SK-N-MC (cell line): ENCODE results near the gene HOXA9.

Experiments
- DNase-seq: peaks from one replicate; pipeline ENCODE4 v3.0.0-alpha.2; 2011; ENCODE audit warnings: low read depth, low spot score
- H3K27ac ChIP-seq: fragments of 200-600 bp; sonication (generic); 2 replicates; pipeline ENCODE4 v1.5.1; 2016; ENCODE audit warnings: mixed run types
- H3K36me3 ChIP-seq: fragments of 200-600 bp; sonication (generic); 2 replicates; pipeline ENCODE4 v1.6.1; 2017; ENCODE audit warnings: antibody characterized with exemption, low read length, mixed read lengths; ENCODE audit not compliant: insufficient read depth
- H3K4me3 ChIP-seq: fragments of 200-600 bp; sonication (generic); 2 replicates; pipeline ENCODE4 v1.5.1; 2016
- H3K9ac ChIP-seq: fragments of 200-600 bp; sonication (generic); 2 replicates; pipeline ENCODE4 v1.8.0; 2017; ENCODE audit warnings: mixed run types, mixed read lengths; ENCODE audit not compliant: insufficient read length
- H3K9me3 ChIP-seq: fragments of 200-600 bp; sonication (generic); 2 replicates; pipeline ENCODE4 v1.6.1; 2017; ENCODE audit warnings: low read depth, mild to moderate bottlenecking, antibody characterized with exemption, low read length, moderate library complexity, mixed read lengths
- EZH2 ChIP-seq: fragments of 200-600 bp; sonication (generic); IDR thresholded peaks from one replicate; pipeline ENCODE4 v1.6.1; 2017; ENCODE audit warnings: antibody characterized with exemption
- FOXP2 ChIP-seq: optimal IDR thresholded peaks from 2 replicates; pipeline ENCODE3; 2011; ENCODE audit warnings: mild to moderate bottlenecking, moderate library complexity; ENCODE audit not compliant: insufficient read depth; ENCODE audit errors: extremely low read length, control extremely low read depth
- POLR2AphosphoS5 ChIP-seq: IDR thresholded peaks from 2 replicates; pipeline ENCODE4 v1.6.1; 2012; ENCODE audit warnings: mild to moderate bottlenecking, low read depth, low read length, borderline replicate concordance

HOXA9 gene

DNA sequence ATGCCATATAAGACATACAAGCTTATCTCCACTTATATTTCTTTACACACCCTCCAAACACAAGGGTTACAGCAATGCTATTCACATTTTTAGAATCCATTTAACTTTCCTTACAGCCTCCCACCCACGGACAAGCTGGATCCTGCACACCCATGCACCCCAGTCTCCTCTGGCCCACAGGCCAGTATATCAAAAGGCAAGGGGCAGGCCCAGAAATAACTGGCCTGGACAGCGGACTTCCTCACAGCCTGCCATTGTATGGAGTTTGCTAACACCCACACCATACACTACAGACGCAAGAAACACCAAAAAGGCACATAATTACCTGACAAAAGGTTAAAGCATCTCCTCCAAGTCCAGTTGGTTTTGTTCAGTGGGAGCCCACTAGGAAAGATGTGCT is 46.8 kb downstream of the HOXA9 start:
- H3K4me3 ChIP-seq: no peak overlapping the region
- H3K27ac ChIP-seq: no peak overlapping the region
- no peak for DNase-seq
- H3K9me3 ChIP-seq: no peaks in the 10 kb centered on the region
- TF ChIP-seq FOXP2: no peak
- TF ChIP-seq POLR2AphosphoS5: no peak
- TF ChIP-seq EZH2: no peak
- H3K36me3 ChIP-seq: no peaks in the 10 kb centered on the region
- no peak overlapping the region for H3K9ac ChIP-seq

DNA sequence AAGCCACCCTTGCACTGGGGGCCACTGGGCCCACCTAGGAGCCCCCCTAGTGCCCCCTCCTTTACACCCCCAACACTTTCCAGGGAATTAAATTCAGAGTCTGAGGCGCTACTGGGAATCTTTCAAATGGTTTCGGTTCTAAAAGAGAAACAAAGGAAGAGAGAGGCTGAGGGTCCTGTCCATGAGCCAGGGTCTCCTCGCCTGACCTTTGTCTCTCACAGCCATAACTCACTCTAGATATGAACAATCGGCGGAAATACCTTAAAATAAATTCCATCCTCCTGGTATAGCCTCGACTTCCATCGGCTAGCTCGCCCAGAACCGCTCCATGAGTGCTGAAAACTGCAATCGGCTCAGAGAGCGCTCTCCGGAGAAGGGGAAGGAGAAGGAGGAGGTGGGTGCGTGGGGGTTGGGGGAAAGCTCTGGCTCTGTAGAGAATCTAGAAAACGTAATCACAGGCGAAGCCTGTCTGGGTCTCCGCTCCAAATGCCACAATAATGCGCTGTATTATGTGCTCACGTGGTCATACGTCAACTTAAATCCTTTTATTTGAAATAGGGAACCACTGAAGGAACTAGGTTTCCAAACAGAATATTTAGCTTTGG is 47.3 kb downstream of the HOXA9 start:
- TF ChIP-seq FOXP2 (no peak), POLR2AphosphoS5 (no peak), EZH2 (no peak)
- no peaks in the 10 kb centered on the region for H3K9me3 ChIP-seq
- no peaks in the 10 kb centered on the region for H3K36me3 ChIP-seq
- DNase-seq: no peak
- H3K27ac ChIP-seq: no peak overlapping the region
- no peak overlapping the region for H3K4me3 ChIP-seq
- H3K9ac ChIP-seq: no peak overlapping the region

- H3K36me3 ChIP-seq: no peaks in the 10 kb centered on the region
- no peaks in the 10 kb centered on the region for H3K9me3 ChIP-seq
- TF ChIP-seq POLR2AphosphoS5 (no peak), FOXP2 (no peak), EZH2 (no peak)
- H3K27ac ChIP-seq: no peak overlapping the region
- no peak overlapping the region for H3K9ac ChIP-seq
- DNase-seq: no peak
- no peak overlapping the region for H3K4me3 ChIP-seq
Observed at GRCh38 chr7:27116962-27117886, 48.1 kb downstream of the HOXA9 start.

DNA sequence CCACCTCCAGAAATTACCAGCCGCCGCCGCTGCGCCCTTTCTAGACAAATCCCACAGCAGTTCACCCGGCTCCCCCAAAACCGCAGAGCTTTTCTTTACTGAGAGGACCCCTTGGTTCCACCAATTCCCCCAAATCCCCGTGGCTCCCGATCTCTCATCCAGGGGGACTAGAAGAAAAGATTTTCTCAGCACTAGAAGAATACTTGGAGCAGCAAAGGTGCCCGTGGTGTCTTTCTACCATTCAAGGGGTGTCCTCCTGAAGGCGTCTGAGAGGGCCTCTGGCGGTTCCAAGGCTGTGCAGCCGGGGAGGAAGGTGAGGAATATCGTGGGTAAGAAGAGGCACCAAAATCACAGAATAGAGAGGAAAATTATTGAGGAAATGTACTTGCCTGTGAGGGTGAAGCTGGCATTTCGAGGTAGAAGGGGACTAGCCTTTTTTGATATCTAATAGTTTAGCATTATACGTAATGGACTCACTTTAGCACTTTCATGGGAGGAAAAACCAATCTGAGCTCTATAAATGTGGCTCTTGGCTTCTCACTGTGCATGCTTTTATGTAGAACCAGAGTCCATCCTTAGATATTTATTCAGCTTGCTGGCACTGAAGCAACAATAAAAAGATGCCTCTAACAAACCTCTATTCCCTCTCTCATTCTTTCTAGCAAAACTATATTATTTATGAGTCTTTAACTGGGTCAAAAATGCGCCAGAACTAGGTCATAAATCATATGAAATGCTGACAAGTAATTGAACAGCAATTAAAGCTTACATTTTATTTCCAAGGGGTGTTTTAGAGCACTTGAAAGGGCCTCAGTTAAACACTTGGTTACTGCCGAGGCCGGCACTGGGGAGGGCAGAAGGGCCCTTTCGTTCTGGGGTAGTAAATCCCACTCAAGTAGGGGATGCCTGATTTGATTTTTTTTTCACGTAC is 49.0 kb downstream of the HOXA9 start:
- no peaks in the 10 kb centered on the region for H3K36me3 ChIP-seq
- TF ChIP-seq FOXP2: no peak
- no peak for TF ChIP-seq EZH2
- no peak for TF ChIP-seq POLR2AphosphoS5
- no peak for DNase-seq

GRCh38 chr7:27115221-27116026 is 49.9 kb downstream of the HOXA9 start:
- no peak overlapping the region for H3K9ac ChIP-seq
- DNase-seq: no peak
- H3K36me3 ChIP-seq: no peaks in the 10 kb centered on the region
- no peaks in the 10 kb centered on the region for H3K9me3 ChIP-seq
- TF ChIP-seq FOXP2 (no peak), EZH2 (peak; percentile 99), POLR2AphosphoS5 (no peak)
- H3K27ac ChIP-seq: no peak overlapping the region
- H3K4me3 ChIP-seq: no peak overlapping the region; the same call in 1 of the 2 replicates

More for the DNA sequence above, 49.0 kb downstream of the HOXA9 start:
- Histone ChIP-seq H3K9me3 (no peaks in the 10 kb centered on the region), H3K9ac (no peak overlapping the region), H3K4me3 (no peak overlapping the region), H3K27ac (no peak overlapping the region)

DNA sequence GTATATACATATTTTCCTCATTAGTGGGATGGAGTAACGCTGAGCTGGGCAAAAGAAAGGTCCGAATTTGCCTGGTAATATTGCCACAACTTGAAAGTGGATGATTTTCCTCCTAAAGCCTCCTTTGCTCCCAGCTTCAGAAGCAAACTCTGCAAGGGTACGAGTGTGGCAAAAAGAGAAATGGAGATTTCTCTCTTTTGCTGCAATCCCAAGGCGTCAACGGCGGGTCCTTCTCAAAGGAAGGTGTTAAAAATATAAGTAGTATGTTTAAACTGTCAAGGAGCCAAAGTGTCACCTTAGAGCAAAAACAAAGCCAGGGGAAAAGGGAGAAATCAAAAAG is 50.5 kb downstream of the HOXA9 start:
- Histone ChIP-seq H3K9me3 (no peaks in the 10 kb centered on the region), H3K27ac (no peak overlapping the region), H3K4me3 (no peak overlapping the region; the same call in 1 of the 2 replicates), H3K9ac (no peak overlapping the region), H3K36me3 (no peaks in the 10 kb centered on the region)
- no peak for DNase-seq
- no peak for TF ChIP-seq FOXP2
- no peak for TF ChIP-seq POLR2AphosphoS5
- TF ChIP-seq EZH2: no peak

GRCh38 chr7:27113991-27114769 is 51.2 kb downstream of the HOXA9 start:
- no peak overlapping the region for H3K4me3 ChIP-seq
- no peak for DNase-seq
- no peaks in the 10 kb centered on the region for H3K9me3 ChIP-seq
- no peak overlapping the region for H3K27ac ChIP-seq
- no peaks in the 10 kb centered on the region for H3K36me3 ChIP-seq
- H3K9ac ChIP-seq: no peak overlapping the region
- TF ChIP-seq EZH2 (no peak), POLR2AphosphoS5 (no peak), FOXP2 (no peak)
